Measurements from ENCODE around the gene MRTFA.

DNA sequence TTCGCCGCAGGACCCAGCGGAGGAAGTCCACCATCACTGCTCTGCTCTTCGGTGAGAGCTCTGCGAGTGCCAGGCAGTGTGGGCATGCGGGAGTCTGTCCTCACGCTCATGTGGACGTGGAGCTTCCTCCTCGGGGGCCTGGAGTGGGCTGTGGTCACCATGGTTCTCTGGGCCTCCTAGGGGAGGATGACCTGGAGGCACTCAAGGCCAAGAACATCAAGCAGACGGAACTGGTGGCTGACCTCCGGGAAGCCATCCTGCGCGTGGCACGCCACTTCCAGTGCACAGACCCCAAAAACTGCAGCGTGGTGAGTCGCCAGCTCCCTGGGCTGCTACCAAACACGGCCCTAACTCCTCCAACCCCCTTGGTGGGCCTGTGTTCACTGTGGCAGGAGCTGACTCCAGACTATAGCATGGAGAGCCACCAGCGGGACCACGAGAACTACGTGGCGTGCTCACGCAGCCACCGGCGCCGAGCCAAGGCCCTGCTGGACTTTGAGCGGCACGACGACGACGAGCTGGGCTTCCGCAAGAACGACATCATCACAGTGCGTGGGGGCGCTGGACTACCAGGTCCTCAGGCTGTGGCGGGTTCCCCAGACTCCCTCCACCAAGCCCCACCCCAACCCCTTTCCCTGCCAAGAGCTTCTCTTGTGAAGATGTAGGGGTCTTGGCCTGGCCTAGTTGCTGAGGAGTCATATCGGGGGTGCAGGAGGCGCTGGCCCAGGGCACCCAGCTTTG, 229.3 kb downstream of the MRTFA start:
- no peak for TF ChIP-seq POLR2A (IDR thresholded peaks at IDR 0.05)
- TF ChIP-seq CTCF (IDR thresholded peaks at IDR 0.05), result no peak

Data from adrenal gland (tissue), 5 donors.